ENCODE data around the gene IKZF4.

Gene IKZF4

GRCh38 chr12:55991110-55991509, 29.7 kb upstream of the IKZF4 start:
- TF ChIP-seq ZFX (IDR thresholded peaks at IDR 0.05; ENCODE audit: borderline replicate concordance), result no peak
- TF ChIP-seq, protein P1, sequence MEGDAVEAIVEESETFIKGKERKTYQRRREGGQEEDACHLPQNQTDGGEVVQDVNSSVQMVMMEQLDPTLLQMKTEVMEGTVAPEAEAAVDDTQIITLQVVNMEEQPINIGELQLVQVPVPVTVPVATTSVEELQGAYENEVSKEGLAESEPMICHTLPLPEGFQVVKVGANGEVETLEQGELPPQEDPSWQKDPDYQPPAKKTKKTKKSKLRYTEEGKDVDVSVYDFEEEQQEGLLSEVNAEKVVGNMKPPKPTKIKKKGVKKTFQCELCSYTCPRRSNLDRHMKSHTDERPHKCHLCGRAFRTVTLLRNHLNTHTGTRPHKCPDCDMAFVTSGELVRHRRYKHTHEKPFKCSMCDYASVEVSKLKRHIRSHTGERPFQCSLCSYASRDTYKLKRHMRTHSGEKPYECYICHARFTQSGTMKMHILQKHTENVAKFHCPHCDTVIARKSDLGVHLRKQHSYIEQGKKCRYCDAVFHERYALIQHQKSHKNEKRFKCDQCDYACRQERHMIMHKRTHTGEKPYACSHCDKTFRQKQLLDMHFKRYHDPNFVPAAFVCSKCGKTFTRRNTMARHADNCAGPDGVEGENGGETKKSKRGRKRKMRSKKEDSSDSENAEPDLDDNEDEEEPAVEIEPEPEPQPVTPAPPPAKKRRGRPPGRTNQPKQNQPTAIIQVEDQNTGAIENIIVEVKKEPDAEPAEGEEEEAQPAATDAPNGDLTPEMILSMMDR (IDR thresholded peaks at IDR 0.05), result no peak
- H3K27ac ChIP-seq, result no peak overlapping the region

DNA sequence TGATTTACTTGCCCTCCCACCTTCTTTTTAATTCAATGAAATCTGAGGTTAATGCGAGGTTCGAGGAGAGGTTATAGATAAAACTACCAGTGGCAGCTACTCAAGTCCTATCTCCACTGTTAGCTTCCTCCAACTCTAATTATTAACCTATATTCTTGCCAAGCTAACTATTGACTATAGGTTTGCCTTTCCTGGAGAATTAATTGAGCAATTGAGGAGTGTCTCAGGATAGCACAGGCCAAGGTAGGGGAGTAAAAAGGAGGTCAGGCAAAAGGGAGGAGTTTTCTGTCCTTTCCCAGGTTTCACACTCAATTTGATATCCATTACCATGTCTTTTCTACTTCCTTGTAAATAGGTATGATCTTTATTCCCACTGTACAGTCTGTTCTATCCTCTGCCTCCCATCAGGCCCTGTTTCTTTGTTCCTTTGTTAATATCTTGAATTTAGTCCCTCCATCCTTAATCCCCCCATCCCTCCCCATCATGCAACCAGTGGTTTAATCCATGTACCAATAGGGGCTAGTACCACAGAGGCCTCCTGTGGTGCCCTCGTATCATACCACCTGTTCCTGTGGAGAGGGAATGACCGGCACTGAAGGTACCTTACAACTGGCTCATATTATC, 27.5 kb upstream of the IKZF4 start:
- peak overlapping the region; percentile 19 for H3K27ac ChIP-seq

GRCh38 chr12:55995366-55995765, 25.5 kb upstream of the IKZF4 start:
- TF ChIP-seq, protein P1 (IDR thresholded peaks at IDR 0.05), result no peak
- no peak for TF ChIP-seq ZFX (IDR thresholded peaks at IDR 0.05; ENCODE audit: borderline replicate concordance)
- peak overlapping the region; percentile 97; the same call in 1 of the 2 replicates for H3K27ac ChIP-seq

More for the DNA sequence above, 27.5 kb upstream of the IKZF4 start:
- no peak for TF ChIP-seq ZFX (IDR thresholded peaks at IDR 0.05; ENCODE audit: borderline replicate concordance)

DNA sequence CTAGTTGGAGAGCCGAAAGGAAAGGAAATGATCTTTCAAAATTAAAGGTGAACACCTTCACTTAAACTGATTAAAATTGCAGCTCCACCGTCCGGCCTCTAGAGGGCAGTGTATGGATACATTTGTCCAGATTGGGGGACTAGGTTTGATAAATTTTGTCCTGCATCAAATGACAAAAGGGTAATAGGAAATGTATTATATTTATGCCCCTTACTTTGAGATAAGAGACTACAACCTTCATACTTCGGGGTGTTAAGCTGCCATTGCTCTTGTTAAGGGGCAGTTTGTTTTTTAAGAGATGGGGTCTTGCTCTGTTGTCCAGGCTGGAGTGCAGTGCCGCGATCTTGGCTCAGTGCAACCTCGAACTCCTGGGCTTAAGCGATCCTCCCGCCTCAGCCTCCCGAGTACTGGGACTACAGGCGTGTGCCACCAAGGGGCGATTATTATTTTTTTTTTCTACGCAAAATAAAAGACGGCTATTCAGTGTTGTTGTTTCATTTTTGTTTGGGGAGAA, 24.6 kb upstream of the IKZF4 start:
- TF ChIP-seq, protein P1 (IDR thresholded peaks at IDR 0.05), result peak; percentile 98
- no peak for TF ChIP-seq ZFX (IDR thresholded peaks at IDR 0.05; ENCODE audit: borderline replicate concordance)
- peak overlapping the region; percentile 97 for H3K27ac ChIP-seq

- H3K27ac ChIP-seq, result peak within 1 kb of the TSS; percentile 97
- TF ChIP-seq ZFX (IDR thresholded peaks at IDR 0.05; ENCODE audit: borderline replicate concordance), result no peak
- TF ChIP-seq, protein P1 (IDR thresholded peaks at IDR 0.05), result no peak
Observed at GRCh38 chr12:55996715-55997534, 23.9 kb upstream of the IKZF4 start, which contains the start of gene SUOX. SUOX (plus strand) TSS chr12:55997276; CDS start chr12:56002222, 4,946 bp downstream.

GRCh38 chr12:55997535-55997859, 23.3 kb upstream of the IKZF4 start:
- TF ChIP-seq, protein P1 (IDR thresholded peaks at IDR 0.05), result no peak
- TF ChIP-seq ZFX (IDR thresholded peaks at IDR 0.05; ENCODE audit: borderline replicate concordance), result no peak
- peak overlapping the region; percentile 97 for H3K27ac ChIP-seq

GRCh38 chr12:55999522-55999921, 21.3 kb upstream of the IKZF4 start:
- peak overlapping the region; percentile 97 for H3K27ac ChIP-seq

DNA sequence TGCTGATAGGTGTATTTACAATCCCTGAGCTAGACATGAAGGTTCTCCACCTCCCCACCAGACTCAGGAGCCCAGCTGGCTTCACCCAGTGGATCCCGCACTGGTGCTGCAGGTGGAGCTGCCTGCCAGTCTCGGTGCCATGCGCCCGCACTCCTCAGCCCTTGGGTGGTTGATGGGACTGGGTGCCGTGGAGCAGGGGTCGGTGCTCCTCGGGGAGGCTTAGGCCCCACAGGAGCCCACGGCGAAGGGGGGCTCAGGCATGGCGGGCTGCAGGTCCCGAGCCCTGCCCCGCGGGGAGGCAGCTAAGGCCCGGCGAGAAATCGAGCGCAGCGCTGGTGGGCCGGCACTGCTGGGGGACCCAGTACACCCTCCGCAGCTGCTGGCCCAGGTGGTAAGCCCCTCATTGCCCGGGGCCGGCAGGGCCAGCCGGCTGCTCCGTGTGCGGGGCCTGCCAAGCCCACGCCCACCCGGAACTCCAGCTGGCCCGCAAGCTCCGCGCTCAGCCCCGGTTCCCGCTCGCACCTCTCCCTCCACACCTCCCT, 20.8 kb upstream of the IKZF4 start:
- TF ChIP-seq, protein P1 (IDR thresholded peaks at IDR 0.05), result peak; percentile 13; the same call in 1 of the 2 replicates
- H3K27ac ChIP-seq, result peak overlapping the region; percentile 97
